ENCODE measurements around the gene GALNTL6. TPM values are rescaled to one million over a fixed set of nuclear protein-coding genes. Genes with fewer than 3 reads are reported as not detected.
A peak's percentile ranks its signal among the peaks of the same experiment; 100 is the strongest.

The GALNTL6 gene
- total and polyA plus RNA-seq, 4 donors: 0.08 to 0.09 (median 0.09) TPM; not detected in 1

- no peak overlapping the region for H3K9ac ChIP-seq (ENCODE audit: insufficient read depth in 1 of 2, low read length in 2 of 2)
- WGBS, 2 donors: 58 to 77% methylated on average over 3 of the region's 3 CpGs
- H3K36me3 ChIP-seq (ENCODE audit: control insufficient read depth in 4 of 4, insufficient read depth in 4 of 4, low read length in 4 of 4): no peaks in the 10 kb centered on the region
- DNase-seq (no peak), ATAC-seq (ENCODE audit: insufficient read depth, low FRiP score) (no peak)
- no peaks in the 10 kb centered on the region for H3K4me1 ChIP-seq (ENCODE audit: control insufficient read depth in 5 of 5, insufficient read depth in 5 of 5, low read length in 5 of 5)
- no peak overlapping the region for H3K27ac ChIP-seq (ENCODE audit: low read depth in 1 of 2, low read length in 1 of 2)
- H3K9me3 ChIP-seq (ENCODE audit: control insufficient read depth in 4 of 4, insufficient read depth in 3 of 4, low read length in 3 of 4): no peaks in the 10 kb centered on the region
- H3K27me3 ChIP-seq (ENCODE audit: control insufficient read depth in 3 of 3, insufficient read depth in 3 of 3, low read length in 2 of 3): no peaks in the 10 kb centered on the region
- TF ChIP-seq CTCF (IDR thresholded peaks at IDR 0.05; ENCODE audit: control extremely low read depth, extremely low read depth): no peak
- no peak overlapping the region for H3K4me3 ChIP-seq
Measured at GRCh38 chr4:173005912-173006633, 1192.9 kb downstream of the GALNTL6 start.

GRCh38 chr4:173008436-173008835, 1195.2 kb downstream of the GALNTL6 start:
- Histone ChIP-seq H3K4me3 (no peak overlapping the region), H3K4me1 (ENCODE audit: control insufficient read depth in 5 of 5, insufficient read depth in 5 of 5, low read length in 5 of 5) (no peaks in the 10 kb centered on the region), H3K9ac (ENCODE audit: insufficient read depth in 1 of 2, low read length in 2 of 2) (no peak overlapping the region), H3K36me3 (ENCODE audit: control insufficient read depth in 4 of 4, insufficient read depth in 4 of 4, low read length in 4 of 4) (no peaks in the 10 kb centered on the region), H3K27me3 (ENCODE audit: control insufficient read depth in 3 of 3, insufficient read depth in 3 of 3, low read length in 2 of 3) (no peaks in the 10 kb centered on the region), H3K27ac (ENCODE audit: low read depth in 1 of 2, low read length in 1 of 2) (no peak overlapping the region), H3K9me3 (ENCODE audit: control insufficient read depth in 4 of 4, insufficient read depth in 3 of 4, low read length in 3 of 4) (no peaks in the 10 kb centered on the region)
- no peak for TF ChIP-seq CTCF (IDR thresholded peaks at IDR 0.05; ENCODE audit: control extremely low read depth, extremely low read depth)
- 68 to 86% methylated on average over 3 of the region's 3 CpGs for WGBS, 2 donors
- DNase-seq: no peak
- no peak for ATAC-seq (ENCODE audit: insufficient read depth, low FRiP score)

- DNase-seq: peak in 1 of 3 donors; percentile 1
- 88 to 94% methylated on average over 7 of the region's 7 CpGs for WGBS, 2 donors
Measured at GRCh38 chr4:173009129-173009823, 1196.1 kb downstream of the GALNTL6 start.

More at GRCh38 chr4:173009129-173009823, 1196.1 kb downstream of the GALNTL6 start:
- TF ChIP-seq CTCF (IDR thresholded peaks at IDR 0.05; ENCODE audit: control extremely low read depth, extremely low read depth): no peak
- H3K4me1 ChIP-seq (ENCODE audit: control insufficient read depth in 5 of 5, insufficient read depth in 5 of 5, low read length in 5 of 5): no peaks in the 10 kb centered on the region
- no peaks in the 10 kb centered on the region for H3K27me3 ChIP-seq (ENCODE audit: control insufficient read depth in 3 of 3, insufficient read depth in 3 of 3, low read length in 2 of 3)
- no peak overlapping the region for H3K9ac ChIP-seq (ENCODE audit: insufficient read depth in 1 of 2, low read length in 2 of 2)
- no peak overlapping the region for H3K27ac ChIP-seq (ENCODE audit: low read depth in 1 of 2, low read length in 1 of 2)
- no peak for ATAC-seq (ENCODE audit: insufficient read depth, low FRiP score)
- H3K4me3 ChIP-seq: no peak overlapping the region
- H3K36me3 ChIP-seq (ENCODE audit: control insufficient read depth in 4 of 4, insufficient read depth in 4 of 4, low read length in 4 of 4): no peaks in the 10 kb centered on the region
- H3K9me3 ChIP-seq (ENCODE audit: control insufficient read depth in 4 of 4, insufficient read depth in 3 of 4, low read length in 3 of 4): no peaks in the 10 kb centered on the region
